Stimulated activated CD4-positive, alpha-beta T cell treated with anti-CD3 and anti-CD28 coated beads, Interleukin-12 subunit alpha, Interleukin-12 subunit beta, amount 100 ng/mL, for 4 hours (primary cell): ENCODE data around the gene PRRT2.

Source experiments
- DNase-seq: peaks from one replicate; pipeline ENCODE4 v3.0.0-alpha.2; 2020

Gene PRRT2

GRCh38 chr16:29835926-29836325 is 23.9 kb downstream of the PRRT2 start:
- no peak for DNase-seq

- no peak for DNase-seq
Observed at GRCh38 chr16:29836623-29837022, 24.6 kb downstream of the PRRT2 start.

GRCh38 chr16:29837841-29838240 is 25.8 kb downstream of the PRRT2 start:
- DNase-seq: no peak

GRCh38 chr16:29839822-29840221 is 27.8 kb downstream of the PRRT2 start:
- DNase-seq: no peak

GRCh38 chr16:29840240-29840639 is 28.2 kb downstream of the PRRT2 start:
- DNase-seq: no peak

- no peak for DNase-seq
Observed at GRCh38 chr16:29841631-29842030, 29.6 kb downstream of the PRRT2 start.

- no peak for DNase-seq
Observed at GRCh38 chr16:29842732-29843346, 30.8 kb downstream of the PRRT2 start.

GRCh38 chr16:29843931-29844330 is 31.9 kb downstream of the PRRT2 start:
- no peak for DNase-seq

- no peak for DNase-seq
Observed at GRCh38 chr16:29844575-29845331, 32.8 kb downstream of the PRRT2 start.

GRCh38 chr16:29845656-29846055 is 33.7 kb downstream of the PRRT2 start:
- no peak for DNase-seq

- DNase-seq: peak; percentile 85
Observed at GRCh38 chr16:29848420-29849297, 36.7 kb downstream of the PRRT2 start.

GRCh38 chr16:29849505-29849904 is 37.5 kb downstream of the PRRT2 start:
- no peak for DNase-seq

- no peak for DNase-seq
Observed at GRCh38 chr16:29850998-29851397, 39.0 kb downstream of the PRRT2 start.

- no peak for DNase-seq
Observed at GRCh38 chr16:29852654-29853053, 40.7 kb downstream of the PRRT2 start.

GRCh38 chr16:29854520-29855100 is 42.6 kb downstream of the PRRT2 start:
- no peak for DNase-seq

- no peak for DNase-seq
Observed at GRCh38 chr16:29857133-29857760, 45.3 kb downstream of the PRRT2 start.

- no peak for DNase-seq
Observed at GRCh38 chr16:29858149-29858849, 46.3 kb downstream of the PRRT2 start.

GRCh38 chr16:29858974-29859373 is 47.0 kb downstream of the PRRT2 start:
- DNase-seq: no peak

- no peak for DNase-seq
Observed at GRCh38 chr16:29860218-29860617, 48.2 kb downstream of the PRRT2 start.

GRCh38 chr16:29862383-29862883 is 50.4 kb downstream of the PRRT2 start:
- no peak for DNase-seq

GRCh38 chr16:29862884-29863668 is 51.1 kb downstream of the PRRT2 start, which contains the start of gene CDIPT:
Gene CDIPT (minus strand): TSS chr16:29863226. CDS start chr16:29862857, 369 bp downstream.
- peak; percentile 90 for DNase-seq
